ENCODE results near the gene TAF1B.

TAF1B gene

DNA sequence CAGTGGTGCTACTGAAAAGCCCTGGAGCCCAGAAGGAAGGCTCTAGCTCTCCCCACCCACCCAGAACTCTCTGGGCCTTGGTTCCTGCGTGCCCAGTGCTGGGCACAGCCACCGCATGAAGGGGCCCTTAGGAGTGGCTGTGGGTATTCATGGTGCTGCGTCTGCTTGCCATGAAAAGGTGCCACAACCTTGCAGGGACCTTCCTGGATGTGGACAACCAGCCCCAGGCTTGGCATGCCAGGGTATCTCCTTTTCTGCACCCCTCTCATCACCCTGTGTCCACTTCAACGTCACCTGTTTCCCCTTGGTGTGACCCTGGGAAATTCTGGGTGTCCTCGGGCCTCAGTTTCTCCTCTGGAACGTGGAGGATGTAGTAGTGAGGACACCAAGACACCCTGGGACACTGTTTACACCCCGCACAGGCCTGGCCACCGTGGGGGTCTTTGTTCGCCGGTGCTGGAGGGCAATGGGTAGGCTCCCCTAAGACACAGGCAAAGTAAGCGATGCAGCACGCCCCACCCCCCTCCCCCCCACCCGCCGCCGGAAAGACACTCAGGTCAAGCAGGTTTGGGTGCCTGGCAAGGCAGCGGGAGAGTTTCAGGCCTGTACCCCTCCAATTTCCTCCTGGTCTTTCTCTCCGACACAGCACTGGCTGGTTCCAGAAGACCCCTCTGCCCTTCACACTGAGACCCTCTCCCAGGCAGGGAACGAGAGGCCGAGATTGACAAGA lies 34.8 kb upstream of the TAF1B start:
- DNase-seq = no peak

DNA sequence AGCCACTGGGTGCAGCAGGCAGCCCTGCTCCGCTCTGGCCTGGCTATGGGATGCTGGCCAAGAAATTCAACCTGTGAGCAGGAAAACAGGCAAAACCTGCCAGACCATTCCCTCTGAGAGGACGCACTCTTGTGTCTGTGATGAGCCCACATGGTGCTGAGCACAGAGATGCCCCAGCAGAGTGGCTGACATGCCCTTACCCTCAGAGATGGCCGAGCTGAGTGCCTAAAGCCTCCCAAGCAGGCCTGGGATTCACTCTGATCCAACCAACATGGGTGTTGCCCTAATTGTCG lies 34.3 kb upstream of the TAF1B start:
- DNase-seq = no peak

DNA sequence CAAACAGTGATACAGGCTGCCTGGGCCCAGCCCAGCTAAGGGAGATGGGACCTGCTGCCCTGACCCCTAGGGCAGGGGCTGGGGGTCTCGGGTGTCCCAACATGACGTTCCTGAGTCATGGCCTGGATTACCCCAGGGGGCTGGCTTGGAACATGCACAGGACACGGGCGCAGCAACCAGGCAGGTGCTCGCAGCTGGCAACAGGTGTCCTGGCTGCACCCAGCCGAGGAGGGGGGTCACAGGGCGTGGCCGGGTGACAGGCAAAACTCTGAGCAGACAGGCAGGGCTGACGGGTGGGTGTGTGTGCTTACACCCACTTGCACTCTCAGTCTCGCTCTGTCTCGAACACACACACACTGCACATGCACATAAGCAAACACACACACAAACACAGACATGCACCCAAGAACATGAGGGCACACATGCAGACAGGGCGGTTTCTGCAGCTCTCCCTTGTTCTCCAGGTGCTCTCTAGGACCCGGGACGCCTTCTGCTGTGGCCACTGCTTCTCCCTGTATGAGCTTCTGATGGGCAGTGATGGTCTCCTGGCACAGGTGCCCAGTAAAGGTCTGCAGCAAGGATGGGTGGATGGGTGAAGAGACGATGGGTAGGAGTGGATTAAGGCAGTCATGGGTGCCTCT lies 33.7 kb upstream of the TAF1B start:
- DNase-seq = no peak

DNA sequence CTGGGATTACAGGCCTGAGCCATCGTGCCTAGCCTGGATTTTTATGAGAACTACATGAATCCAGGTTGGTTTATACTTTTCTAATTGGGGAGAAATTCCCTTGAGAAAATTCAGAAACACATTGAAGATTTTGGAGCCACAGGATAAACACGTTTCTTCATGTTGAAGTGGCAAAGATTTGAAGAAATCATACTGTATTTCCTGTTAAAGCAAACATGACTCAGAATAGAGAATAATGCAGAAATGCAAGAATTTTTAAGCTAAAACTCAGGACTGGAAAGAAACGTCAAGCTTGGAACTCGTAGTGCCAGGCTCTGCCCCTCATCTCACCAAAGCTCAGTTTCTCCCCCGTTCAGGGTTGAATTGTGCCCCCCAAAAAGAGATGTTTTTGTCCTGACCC lies 32.1 kb upstream of the TAF1B start:
- DNase-seq = peak in 2 of 4 experiments; percentile 19 to 25

DNA sequence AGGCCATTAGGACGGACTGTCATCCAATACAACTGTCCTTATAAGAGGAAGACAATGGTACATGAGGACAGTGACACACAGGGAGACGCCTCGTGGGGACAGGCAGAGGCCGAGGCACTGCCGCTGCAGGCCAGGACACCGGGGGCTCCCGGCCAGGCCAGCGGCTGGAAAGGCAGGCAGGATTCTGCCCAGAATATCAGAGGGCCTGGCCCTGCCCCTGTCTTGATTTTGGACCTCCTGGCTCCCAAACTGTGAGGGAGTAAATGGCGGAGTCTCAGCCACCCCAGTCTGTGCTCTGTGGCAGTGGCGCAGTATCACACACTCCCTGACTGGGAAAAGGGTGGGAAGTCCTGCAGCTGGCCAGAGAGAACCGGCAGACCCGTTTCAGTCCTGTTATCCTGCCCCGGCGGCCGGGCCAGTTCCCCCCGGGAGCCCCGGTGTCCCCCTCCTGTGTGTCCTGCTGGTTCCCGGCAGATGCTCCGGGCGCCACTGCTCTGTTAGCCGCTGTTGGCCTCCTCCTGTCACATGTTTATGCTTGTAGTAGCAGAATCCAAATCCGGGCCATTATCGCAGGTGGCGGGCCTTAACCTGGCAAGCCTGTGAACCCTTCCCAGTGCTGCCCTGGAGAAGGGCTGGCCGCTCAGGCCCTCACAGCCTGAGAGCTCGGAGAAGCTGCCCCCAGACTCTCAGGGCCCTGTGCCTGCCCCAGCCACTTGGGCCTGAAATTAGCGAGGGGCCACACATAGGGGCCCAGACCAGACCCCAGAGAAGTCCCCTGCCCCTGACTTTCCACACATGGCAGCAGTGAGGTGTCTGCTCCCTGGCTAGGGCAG lies 31.4 kb upstream of the TAF1B start:
- DNase-seq = no peak

DNA sequence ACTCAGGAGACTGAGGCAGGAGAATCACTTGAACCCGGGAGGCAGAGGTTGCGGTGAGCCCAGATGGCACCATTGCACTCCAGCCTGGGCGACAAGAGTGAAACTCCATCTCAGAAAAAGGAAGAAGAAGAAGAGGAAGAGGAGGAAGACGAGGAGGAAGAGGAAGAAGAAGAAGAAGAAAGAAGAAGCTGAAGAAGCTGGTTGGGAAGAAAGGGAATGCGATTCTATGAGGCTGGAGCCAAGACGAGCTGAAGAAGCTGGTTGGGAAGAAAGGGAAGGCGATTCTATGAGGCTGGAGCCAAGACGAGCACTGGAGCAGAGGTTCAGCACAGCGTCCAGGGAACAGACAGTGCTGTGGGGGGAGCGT lies 30.3 kb upstream of the TAF1B start:
- DNase-seq = peak in 1 of 4 experiments; percentile 20

DNA sequence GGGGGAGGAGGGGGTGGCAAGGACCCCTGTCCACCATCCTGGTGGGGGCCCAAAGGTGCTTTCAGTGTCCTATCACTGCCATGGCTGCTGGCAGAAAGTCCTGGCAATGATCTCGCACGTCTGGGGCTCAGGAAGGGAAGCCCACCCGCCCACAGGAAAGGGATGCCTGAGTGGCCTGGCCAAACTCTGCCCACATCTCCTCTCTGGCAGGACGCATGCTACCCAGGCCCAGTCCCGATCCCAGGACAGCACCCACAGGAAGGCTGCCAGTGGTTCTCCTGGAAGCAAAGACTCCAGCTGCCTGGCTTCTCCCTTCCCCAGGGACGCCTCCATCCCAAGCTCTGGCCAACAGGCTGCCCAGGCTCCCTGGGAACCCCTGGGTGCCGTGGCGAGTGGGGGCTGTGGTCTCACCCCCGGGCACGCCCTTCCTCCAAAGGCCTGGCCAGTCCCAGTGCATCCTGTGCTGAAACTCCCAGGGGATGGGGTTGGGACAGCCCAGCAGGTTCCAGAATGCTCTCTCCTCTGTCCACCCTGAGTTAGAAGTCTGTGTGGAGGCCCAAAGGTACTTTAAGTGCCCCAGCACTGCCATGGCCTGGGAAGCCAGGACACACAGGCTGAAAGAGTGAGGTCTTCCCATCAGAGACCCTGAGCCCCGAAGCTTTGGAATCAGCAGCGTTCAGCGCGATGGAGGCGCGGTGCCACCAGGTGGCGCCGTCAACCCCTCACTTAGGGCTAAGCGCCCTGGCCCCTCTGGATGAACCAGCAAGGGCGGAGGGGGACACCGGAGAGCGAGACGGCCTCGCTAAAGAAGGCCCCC lies 29.8 kb upstream of the TAF1B start:
- peak; percentile 59 to 85 (median 74) for DNase-seq

DNA sequence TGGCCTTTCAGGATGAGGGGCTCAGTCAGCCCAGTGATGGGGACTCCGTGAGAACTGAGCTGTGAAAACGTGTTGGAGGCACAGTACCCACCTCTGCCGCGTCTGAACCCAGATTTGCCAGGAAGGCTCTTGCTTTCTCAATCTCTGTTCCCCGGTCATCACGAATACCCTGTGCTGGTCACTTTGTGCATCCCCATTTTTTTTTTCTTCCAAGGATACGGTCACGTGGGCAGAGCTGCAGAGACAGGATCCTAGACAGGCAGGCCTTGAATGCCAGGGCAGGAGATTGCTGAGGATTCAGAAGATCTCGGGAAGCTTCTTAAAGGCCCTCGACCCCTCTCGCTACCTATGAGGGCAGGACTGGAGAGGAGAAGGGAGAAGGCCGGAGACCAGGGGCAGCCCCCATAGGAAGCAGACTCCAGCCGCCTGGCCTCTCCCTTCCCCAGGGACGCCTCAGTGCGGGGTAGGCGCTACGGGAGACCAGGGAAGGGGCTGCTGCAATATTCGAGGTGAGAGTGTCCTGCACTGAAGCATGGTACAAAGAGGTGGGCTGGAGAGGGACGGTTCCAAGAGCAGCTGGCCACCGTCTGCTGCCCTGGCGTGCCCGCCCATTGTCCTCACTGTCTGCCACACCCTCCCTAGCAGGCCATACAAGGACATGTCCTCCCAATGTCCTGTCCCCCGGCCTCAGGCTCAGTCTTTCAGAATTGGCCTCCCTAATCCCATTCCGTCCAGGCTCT lies 29.0 kb upstream of the TAF1B start:
- no peak for DNase-seq

DNA sequence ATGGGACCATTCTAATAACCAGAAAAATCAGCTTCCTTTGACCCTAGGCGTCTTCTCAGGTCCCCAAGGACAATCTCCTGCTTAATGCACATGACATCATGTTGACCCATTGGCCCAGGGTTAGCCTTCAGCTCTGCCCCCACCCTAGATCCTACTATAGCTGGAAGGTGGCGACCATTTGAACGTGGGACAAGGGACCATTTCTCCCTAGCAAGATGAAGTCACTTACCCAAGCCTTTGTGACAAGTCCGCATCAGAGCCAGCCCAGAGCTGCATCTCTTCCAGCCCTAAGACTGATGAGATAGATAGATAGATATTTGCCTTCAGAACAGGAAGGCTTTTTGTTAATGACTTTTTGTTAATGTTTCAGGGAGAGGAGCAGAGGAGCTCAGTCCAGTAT lies 28.2 kb upstream of the TAF1B start:
- DNase-seq = no peak

DNA sequence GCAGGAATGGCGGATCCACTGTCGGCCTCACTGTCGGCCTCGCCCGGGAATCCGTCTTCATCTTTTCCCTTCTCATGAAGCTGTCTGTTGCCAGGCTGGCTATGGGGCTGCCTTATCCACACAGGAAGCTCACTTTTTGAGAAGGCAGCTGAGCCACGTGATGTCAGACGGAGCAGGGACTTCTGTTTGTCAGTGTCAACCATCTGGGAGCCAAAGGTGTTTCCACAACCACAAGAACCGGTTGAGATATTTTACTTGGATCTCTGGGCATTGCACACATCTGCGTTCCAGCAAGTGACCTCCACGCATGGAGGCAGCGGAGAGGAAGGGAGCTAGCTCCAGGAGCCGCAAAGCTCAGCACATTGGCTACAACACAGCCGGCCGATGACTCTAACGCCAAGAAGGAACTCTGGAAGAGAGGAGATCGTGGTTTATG lies 27.4 kb upstream of the TAF1B start:
- DNase-seq = peak in 3 of 4 experiments; percentile 42 to 62 (median 56)

DNA sequence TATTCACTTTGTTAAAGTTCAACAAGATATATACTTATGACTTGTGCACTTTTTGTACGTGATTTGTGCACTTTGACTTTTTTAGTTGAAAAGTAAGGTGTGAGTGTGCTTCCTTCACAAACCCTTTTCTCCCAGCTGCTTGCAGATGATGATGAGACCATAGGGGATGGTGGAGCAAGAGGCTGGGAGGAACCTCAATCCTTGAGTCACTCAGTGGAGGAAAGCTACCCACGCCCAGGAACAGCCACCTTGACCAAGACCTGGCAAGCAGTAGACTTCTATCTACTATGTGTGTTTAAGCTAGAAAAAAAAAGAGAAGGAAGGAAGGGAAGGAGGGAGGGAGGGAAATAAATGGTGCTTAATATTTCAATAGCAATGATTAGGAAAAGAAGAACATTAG lies 25.2 kb upstream of the TAF1B start:
- DNase-seq = peak in 2 of 4 experiments; percentile 16 to 30

DNA sequence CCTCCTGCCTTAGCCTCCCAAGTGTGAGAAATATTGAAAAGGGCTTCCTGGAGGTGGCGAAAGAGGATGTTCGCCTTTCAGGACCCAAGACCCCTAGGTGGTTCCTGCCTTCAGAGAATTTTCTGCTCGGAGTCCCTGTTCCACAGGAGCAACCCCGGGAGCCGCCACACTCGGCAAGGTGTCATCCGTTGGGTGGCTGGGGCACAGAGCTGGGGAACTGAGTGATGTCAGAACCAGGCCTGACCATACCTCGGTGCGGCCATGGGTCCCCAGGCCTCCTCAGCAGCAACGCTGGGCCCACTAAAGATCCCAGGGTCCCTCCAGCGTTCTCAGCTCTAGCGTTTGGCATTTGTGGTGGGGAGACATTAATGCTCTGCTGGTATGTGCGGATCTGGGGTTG lies 23.7 kb upstream of the TAF1B start:
- DNase-seq = no peak

DNA sequence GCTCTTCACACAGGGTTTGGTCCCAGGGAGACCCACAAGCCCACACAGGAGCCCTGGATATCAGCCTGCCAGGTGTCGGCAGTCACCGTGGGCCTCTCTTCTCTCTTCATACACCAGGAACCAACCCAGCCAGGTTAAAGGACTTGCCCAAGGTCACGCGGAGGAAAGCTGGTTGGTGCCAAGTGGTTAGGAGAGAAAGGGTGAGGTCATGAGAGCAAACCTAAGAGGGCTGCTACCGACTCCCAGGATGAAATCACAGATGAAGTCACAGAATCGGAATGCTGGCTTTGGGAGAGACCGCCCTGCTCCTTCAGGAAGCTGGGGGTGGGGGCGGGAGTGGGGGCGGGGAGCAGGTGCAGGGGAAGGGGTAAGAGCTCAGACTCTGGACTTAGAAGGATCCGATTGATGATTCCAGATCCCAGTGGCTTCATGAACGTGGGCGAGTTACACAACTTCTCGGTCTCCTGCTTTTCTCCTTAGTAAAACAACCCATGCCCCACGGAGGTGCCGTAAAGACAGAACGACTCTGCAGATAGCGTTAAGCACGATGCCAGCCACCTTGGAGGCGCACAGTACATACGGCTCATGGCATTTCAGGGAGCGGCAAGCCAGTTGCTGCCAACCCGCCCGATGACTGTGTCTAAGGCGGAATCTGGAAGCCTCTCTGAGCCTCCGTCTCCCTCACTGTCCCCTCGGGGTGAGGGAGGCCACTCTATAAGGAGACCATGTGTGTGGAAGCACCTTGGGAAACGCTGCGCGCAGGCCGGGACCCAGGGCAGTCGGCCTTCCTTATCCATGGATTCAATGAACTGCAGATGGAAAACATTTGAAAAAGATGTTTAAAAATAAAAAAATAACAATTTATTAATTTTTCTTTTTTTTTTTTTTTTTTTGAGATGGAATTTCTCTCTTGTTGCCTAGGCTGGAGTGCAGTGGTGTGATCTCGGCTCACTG lies 23.0 kb upstream of the TAF1B start:
- DNase-seq = no peak

DNA sequence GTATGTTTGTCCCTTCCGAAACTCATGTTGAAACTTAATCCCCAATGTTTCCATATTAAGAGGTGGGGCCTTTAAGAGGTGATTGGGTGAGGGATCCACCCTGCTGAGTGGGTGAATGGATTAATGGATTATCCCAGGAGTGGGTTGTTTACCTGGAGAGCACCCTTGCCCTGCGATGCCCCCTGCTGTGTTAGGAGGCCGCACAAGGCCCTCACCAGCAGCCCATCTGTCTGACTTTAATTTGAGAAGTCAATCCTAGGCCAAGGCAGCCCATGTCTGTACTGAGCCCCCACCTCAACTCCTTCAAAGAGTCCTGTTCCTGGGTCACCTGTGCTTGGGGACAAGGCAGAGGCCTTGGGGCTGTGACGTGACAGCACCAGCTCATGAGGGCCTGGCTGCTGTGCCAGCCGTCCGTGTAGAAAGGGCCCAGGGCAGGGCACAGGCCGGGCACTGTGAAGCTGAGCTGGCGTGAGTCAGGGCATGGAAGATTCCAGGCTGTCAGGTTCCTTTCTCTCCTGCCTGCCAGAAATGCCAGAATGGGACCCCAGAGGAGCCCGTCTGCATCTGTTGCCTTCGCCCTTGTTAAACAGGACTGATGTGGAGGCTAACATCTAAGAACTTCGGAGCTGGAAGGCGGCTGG lies 21.3 kb upstream of the TAF1B start:
- no peak for DNase-seq

DNA sequence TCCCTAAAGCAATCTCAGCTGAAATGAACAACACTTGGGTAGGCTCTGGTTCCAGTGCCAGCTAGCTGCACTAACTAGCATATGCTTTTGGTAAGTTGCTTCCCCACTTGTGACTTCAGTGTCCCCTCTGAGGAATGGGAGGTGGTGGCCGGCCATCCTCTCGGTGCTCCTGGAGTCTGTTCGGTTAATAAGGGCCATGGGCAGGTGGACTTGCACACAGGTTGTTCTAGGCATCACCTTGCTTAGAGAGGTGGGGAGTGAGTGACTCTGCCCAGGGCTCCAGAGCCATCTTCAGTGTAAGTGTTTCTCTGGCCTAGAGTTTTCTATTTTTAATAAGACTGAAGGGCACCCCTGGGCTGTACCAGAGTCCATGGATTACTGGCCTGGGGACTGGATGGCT lies 18.8 kb upstream of the TAF1B start:
- DNase-seq = no peak

DNA sequence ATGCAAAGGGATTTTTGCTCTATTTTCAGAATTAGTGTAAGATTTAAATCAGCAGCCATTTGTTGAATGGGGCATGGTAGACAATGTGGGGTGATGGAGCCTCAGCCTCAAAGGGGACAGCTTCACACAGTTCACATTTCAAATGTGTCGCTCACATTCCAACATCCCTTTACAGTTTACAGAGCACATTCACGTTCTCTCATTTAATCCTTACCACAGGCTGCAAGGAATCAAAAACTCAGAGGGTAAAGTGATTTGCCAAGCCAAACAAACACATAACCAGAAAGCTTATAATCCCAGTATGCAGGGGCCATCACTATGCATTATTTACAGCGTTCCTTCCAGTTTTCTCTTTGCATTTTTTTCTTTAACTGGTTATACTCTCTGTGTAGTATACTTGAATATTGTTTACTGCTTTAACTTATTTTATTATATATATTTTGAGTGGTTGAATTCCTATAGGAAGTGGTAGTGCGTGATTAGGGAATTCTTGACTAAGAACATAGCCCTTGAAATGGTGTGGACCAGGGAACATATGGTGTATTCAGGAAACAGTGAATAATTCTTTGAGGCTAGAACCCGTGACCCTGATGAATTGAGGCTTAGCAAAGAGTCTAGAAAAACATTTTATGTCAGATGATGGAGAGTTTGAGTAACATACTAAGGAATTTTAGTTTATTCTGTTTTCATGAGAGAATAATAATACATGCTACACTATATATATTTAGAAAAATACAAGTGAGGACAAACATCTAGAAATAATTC lies 18.1 kb upstream of the TAF1B start:
- DNase-seq = no peak

DNA sequence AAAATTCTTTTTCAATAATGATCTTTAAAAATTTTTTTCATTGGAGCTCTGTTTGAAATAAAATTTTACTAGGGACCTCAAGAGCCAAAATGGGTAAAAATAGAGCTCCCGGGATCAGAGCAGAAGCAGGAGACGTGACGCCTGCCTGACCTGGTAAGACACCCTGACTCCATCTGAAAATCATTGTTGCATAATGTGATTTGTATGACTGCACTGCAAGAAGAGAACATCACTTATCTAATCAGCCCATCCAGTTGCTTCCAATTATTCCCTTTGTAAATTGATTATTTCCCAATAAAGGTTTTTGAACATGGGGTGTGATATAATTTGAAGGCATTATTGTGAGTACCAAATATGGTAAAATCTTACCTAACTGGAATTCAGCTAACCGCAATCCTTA lies 17.1 kb upstream of the TAF1B start:
- DNase-seq = no peak

DNA sequence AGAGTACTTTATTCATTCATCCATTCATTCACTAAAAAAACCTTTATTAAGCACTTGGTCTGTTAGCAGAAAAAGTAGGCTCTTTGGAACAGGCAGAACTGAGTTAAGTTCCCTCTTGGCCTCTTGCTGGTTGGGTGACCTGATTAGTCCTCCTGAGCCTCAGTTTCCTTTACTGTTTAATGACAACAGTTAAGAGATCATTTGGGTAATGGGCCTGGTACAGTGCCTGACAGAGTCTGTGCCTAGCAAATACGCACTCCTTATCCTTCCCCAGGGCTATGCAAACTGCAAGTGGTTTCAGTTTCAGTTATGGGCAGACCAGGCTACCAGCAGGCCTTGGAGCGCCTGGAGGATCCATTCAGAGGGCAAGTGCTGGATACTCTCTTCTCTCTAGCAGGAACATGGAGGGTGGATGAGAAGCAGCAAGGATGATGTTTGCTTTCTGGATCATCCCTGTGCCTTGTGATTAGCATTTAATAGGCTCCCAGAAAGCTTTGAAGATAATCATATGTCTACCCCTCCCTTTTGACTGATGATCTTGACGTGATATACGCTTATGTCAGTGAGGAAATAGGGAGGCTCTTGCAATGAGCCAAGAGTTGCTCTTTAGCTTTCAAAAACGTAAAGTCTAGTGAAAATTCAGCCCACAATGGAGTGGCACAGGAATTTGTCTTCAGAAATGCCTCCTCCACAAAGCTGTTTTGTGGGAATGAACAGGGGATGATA lies 12.4 kb upstream of the TAF1B start:
- DNase-seq = no peak

DNA sequence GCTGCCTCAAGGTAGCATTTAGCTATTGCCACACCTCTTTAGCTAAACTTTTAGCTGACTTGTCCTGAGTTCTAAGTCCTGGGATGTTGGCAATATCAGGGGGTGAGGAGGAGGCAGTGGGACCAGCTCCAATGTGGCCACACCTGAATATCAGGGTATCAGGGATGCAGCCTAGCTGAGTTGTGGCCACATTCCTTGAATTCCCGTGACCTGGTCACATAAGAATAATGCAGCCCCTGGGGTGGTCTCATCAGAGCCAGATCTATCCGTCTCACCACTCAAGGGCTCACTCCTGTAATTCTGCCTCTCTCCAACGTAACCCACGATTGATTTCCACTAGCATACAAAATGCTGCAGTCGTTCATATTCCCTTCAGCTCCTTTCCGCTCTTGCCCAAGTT lies 11.6 kb upstream of the TAF1B start:
- no peak for DNase-seq

Data from suppressor macrophage (primary cell).